ENCODE measurements around the gene SSR2.

The SSR2 gene

DNA sequence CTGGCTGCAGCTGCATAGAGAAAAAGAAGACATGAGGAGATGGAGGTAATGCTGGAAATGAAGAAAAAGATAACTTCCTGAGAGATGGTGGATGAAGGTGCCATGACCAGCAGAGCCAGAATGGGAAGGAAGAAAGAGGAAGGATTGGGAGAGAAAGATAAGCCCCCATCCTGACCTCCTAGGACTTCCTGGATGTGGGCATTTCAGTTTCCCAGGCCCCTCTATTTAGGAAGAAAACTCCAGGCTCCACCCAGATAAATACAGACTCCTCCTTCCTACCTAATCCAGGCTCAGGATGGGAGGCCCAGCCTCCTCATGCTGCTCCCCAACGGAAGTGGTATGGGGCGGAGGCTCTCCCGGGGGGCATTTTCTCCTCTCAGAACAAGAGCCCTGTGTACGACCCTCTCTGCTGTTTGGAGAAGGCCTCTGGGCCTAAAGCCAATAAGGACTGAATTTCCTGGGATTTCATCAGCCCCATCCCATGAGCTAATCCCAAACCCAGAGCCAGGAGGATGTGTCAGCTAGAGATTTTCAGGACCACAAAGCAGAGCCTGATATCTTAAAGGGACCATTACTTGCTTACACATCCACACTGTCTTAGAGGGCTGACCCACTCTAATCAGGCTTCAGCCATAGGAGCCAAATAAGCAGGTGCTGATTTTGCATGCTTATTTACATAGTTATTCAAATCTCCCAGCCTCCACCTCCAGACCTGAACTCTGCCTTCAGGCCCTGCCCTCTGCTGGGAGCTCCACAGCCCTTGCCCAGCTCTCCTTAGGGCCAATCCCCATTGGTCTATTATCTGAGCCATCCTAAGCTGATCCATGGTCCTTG lies 37.3 kb downstream of the SSR2 start (continued):
- TF ChIP-seq ZNF211 (tag by site-specific recombination; IDR thresholded peaks at IDR 0.05; ENCODE audit: low read depth) (no peak), ZNF549 (tag by site-specific recombination; IDR thresholded peaks at IDR 0.05) (no peak), ZNF350 (tag by site-specific recombination; IDR thresholded peaks at IDR 0.05) (no peak), ZNF302 (tag by site-specific recombination; IDR thresholded peaks at IDR 0.05; ENCODE audit: low read depth) (no peak), ZNF610 (tag by site-specific recombination; IDR thresholded peaks at IDR 0.05; ENCODE audit: borderline replicate concordance) (peak; percentile 79; the same call in 1 of the 2 replicates), ZNF704 (tag by site-specific recombination; IDR thresholded peaks at IDR 0.05) (no peak), ZNF404 (tag by site-specific recombination; IDR thresholded peaks at IDR 0.05) (no peak), ZNF561 (tag by site-specific recombination; IDR thresholded peaks at IDR 0.05; ENCODE audit: borderline replicate concordance) (peak; percentile 97), HOXD13 (CRISPR knock-in tag; IDR thresholded peaks at IDR 0.05; ENCODE audit: borderline replicate concordance) (no peak), TCF7L2 (IDR thresholded peaks at IDR 0.05; ENCODE audit: borderline replicate concordance, low read depth, low read length) (no peak), ZNF521 (tag by site-specific recombination; IDR thresholded peaks at IDR 0.05) (no peak), ZEB2 (tag by site-specific recombination; IDR thresholded peaks at IDR 0.05) (peak; percentile 97), GLI2 (tag by site-specific recombination; IDR thresholded peaks at IDR 0.05; ENCODE audit: borderline replicate concordance, low read depth) (no peak), ZNF202 (tag by site-specific recombination; IDR thresholded peaks at IDR 0.05; ENCODE audit: borderline replicate concordance) (no peak), ZNF416 (tag by site-specific recombination; IDR thresholded peaks at IDR 0.05) (no peak), ZNF10 (tag by site-specific recombination; IDR thresholded peaks at IDR 0.05) (peak; percentile 67; the same call in 1 of the 2 replicates), ZNF169 (tag by site-specific recombination; IDR thresholded peaks at IDR 0.05) (no peak), ZNF792 (tag by site-specific recombination; IDR thresholded peaks at IDR 0.05) (no peak), HOXC10 (CRISPR knock-in tag; IDR thresholded peaks at IDR 0.05) (no peak), ZNF658 (tag by site-specific recombination; IDR thresholded peaks at IDR 0.05) (no peak), ZNF248 (tag by site-specific recombination; IDR thresholded peaks at IDR 0.05) (no peak), TRIM28 (IDR thresholded peaks at IDR 0.05; ENCODE audit: borderline replicate concordance, low read length) (peak; percentile 96; the same call in 1 of the 2 replicates), SCRT1 (tag by site-specific recombination; IDR thresholded peaks at IDR 0.05; ENCODE audit: borderline replicate concordance) (no peak), ZNF157 (tag by site-specific recombination; IDR thresholded peaks at IDR 0.05) (no peak), ZFP3 (tag by site-specific recombination; IDR thresholded peaks at IDR 0.05; ENCODE audit: low read depth) (no peak)
- TF ChIP-seq, protein P1, sequence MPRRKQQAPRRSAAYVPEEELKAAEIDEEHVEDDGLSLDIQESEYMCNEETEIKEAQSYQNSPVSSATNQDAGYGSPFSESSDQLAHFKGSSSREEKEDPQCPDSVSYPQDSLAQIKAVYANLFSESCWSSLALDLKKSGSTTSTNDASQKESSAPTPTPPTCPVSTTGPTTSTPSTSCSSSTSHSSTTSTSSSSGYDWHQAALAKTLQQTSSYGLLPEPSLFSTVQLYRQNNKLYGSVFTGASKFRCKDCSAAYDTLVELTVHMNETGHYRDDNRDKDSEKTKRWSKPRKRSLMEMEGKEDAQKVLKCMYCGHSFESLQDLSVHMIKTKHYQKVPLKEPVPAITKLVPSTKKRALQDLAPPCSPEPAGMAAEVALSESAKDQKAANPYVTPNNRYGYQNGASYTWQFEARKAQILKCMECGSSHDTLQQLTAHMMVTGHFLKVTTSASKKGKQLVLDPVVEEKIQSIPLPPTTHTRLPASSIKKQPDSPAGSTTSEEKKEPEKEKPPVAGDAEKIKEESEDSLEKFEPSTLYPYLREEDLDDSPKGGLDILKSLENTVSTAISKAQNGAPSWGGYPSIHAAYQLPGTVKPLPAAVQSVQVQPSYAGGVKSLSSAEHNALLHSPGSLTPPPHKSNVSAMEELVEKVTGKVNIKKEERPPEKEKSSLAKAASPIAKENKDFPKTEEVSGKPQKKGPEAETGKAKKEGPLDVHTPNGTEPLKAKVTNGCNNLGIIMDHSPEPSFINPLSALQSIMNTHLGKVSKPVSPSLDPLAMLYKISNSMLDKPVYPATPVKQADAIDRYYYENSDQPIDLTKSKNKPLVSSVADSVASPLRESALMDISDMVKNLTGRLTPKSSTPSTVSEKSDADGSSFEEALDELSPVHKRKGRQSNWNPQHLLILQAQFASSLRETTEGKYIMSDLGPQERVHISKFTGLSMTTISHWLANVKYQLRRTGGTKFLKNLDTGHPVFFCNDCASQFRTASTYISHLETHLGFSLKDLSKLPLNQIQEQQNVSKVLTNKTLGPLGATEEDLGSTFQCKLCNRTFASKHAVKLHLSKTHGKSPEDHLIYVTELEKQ (tag by site-specific recombination; IDR thresholded peaks at IDR 0.05; ENCODE audit: borderline replicate concordance), result no peak
- TF ChIP-seq, protein P2, sequence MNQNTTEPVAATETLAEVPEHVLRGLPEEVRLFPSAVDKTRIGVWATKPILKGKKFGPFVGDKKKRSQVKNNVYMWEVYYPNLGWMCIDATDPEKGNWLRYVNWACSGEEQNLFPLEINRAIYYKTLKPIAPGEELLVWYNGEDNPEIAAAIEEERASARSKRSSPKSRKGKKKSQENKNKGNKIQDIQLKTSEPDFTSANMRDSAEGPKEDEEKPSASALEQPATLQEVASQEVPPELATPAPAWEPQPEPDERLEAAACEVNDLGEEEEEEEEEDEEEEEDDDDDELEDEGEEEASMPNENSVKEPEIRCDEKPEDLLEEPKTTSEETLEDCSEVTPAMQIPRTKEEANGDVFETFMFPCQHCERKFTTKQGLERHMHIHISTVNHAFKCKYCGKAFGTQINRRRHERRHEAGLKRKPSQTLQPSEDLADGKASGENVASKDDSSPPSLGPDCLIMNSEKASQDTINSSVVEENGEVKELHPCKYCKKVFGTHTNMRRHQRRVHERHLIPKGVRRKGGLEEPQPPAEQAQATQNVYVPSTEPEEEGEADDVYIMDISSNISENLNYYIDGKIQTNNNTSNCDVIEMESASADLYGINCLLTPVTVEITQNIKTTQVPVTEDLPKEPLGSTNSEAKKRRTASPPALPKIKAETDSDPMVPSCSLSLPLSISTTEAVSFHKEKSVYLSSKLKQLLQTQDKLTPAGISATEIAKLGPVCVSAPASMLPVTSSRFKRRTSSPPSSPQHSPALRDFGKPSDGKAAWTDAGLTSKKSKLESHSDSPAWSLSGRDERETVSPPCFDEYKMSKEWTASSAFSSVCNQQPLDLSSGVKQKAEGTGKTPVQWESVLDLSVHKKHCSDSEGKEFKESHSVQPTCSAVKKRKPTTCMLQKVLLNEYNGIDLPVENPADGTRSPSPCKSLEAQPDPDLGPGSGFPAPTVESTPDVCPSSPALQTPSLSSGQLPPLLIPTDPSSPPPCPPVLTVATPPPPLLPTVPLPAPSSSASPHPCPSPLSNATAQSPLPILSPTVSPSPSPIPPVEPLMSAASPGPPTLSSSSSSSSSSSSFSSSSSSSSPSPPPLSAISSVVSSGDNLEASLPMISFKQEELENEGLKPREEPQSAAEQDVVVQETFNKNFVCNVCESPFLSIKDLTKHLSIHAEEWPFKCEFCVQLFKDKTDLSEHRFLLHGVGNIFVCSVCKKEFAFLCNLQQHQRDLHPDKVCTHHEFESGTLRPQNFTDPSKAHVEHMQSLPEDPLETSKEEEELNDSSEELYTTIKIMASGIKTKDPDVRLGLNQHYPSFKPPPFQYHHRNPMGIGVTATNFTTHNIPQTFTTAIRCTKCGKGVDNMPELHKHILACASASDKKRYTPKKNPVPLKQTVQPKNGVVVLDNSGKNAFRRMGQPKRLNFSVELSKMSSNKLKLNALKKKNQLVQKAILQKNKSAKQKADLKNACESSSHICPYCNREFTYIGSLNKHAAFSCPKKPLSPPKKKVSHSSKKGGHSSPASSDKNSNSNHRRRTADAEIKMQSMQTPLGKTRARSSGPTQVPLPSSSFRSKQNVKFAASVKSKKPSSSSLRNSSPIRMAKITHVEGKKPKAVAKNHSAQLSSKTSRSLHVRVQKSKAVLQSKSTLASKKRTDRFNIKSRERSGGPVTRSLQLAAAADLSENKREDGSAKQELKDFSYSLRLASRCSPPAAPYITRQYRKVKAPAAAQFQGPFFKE (tag by site-specific recombination; IDR thresholded peaks at IDR 0.05; ENCODE audit: borderline replicate concordance), result no peak
- TF ChIP-seq, protein P3, sequence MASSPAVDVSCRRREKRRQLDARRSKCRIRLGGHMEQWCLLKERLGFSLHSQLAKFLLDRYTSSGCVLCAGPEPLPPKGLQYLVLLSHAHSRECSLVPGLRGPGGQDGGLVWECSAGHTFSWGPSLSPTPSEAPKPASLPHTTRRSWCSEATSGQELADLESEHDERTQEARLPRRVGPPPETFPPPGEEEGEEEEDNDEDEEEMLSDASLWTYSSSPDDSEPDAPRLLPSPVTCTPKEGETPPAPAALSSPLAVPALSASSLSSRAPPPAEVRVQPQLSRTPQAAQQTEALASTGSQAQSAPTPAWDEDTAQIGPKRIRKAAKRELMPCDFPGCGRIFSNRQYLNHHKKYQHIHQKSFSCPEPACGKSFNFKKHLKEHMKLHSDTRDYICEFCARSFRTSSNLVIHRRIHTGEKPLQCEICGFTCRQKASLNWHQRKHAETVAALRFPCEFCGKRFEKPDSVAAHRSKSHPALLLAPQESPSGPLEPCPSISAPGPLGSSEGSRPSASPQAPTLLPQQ (tag by site-specific recombination; IDR thresholded peaks at IDR 0.05), result peak; percentile 66

Data from HEK293 (cell line).